Esophagus muscularis mucosa (tissue), 4 donors: ENCODE data around the gene FRMD4A. TPM values are rescaled to one million over a fixed set of nuclear protein-coding genes. Genes with fewer than 3 reads are reported as not detected.

Source experiments
- DNase-seq: peaks from one replicate; pipeline ENCODE4 v3.0.0-alpha.2; 2017; ENCODE audit errors: extremely low spot score
- H3K27ac ChIP-seq, 4 donors: fragments of 200-600 bp; sonication (generic); replicated peaks in 1 of 4; 1 replicate in 3 of 4; 2 replicates in 1 of 4; pipeline ENCODE4 v1.5.1; 2016 to 2019; ENCODE audit warnings: mild to moderate bottlenecking in 1 of 4
- H3K27me3 ChIP-seq, 4 donors: fragments of 200-600 bp; sonication (generic); one replicate each; pipeline versions ENCODE4 v1.5.1 to v1.6.0; 2016 to 2019
- H3K36me3 ChIP-seq, 4 donors: fragments of 200-600 bp; sonication (generic); one replicate each; pipeline ENCODE4 v1.5.1; 2016 to 2019
- H3K4me1 ChIP-seq, 4 donors: fragments of 200-600 bp; sonication (generic); one replicate each; pipeline ENCODE4 v1.5.1; 2016 to 2019
- H3K4me3 ChIP-seq, 4 donors: fragments of 200-600 bp; sonication (generic); 1 replicate in 2 of 4; 2 replicates in 2 of 4; pipeline ENCODE4 v1.5.1; 2016 to 2019; ENCODE audit warnings: mild to moderate bottlenecking in 4 of 4, moderate library complexity in 1 of 4
- H3K9me3 ChIP-seq, 4 donors: fragments of 200-600 bp; sonication (generic); 1 replicate in 3 of 4; 2 replicates in 1 of 4; pipeline ENCODE4 v1.5.1; 2016 to 2019
- CTCF ChIP-seq, 3 experiments: fragments of 200-600 bp in 2 of 3; fragments of 450-650 bp in 1 of 3; sonication (generic) in 2 of 3; IDR thresholded peaks; one replicate each; pipeline ENCODE4 v1.5.1; 2017 to 2019; ENCODE audit warnings: antibody characterized with exemption in 3 of 3, mild to moderate bottlenecking in 2 of 3, moderate library complexity in 1 of 3
- EP300 ChIP-seq: sonication (generic); formaldehyde crosslinking; IDR thresholded peaks from one replicate; pipeline ENCODE4 v1.6.1; 2017; ENCODE audit warnings: antibody characterized with exemption
- POLR2A ChIP-seq: fragments of 450-650 bp; IDR thresholded peaks from one replicate; pipeline ENCODE4 v1.6.1; 2017; ENCODE audit warnings: antibody characterized with exemption, moderate library complexity, mild to moderate bottlenecking, low read depth
- POLR2AphosphoS5 ChIP-seq, 2 donors: sonication (generic); formaldehyde crosslinking; IDR thresholded peaks; one replicate each; pipeline ENCODE4 v1.6.1; 2017; ENCODE audit warnings: antibody characterized with exemption in 2 of 2
- WGBS: methylation state at CpG from one replicate; pipeline ENCODE4 v1.1.5; 2018; 5-methylcytosine and 5-hydroxymethylcytosine counted together
- intact Hi-C: fragments of 100-400 bp; cut with DNase I; formaldehyde crosslinking; loops from one replicate; pipeline ENCODE4 v1.15.1; 2023
- total RNA-seq, 4 donors: library from RNA; depleted of rRNA; stranded (reverse); fragments of >200 nt; gene quantifications; one replicate each; pipeline versions ENCODE4 v1.1.0 to v1.2.1, GENCODE V29; 2016

FRMD4A gene
- total RNA-seq, 4 donors from 2014 or later: 17.0 to 28.8 (median 21.8) TPM

- no peak for TF ChIP-seq EP300
- TF ChIP-seq POLR2A: no peak
- no peak for TF ChIP-seq CTCF (IDR thresholded peaks at IDR 0.05)
- no peak for TF ChIP-seq POLR2AphosphoS5 (IDR thresholded peaks at IDR 0.05)
- Histone ChIP-seq H3K4me1 (peaks cover 0 to 21% (median 18%) of the 10 kb centered on the region in 4 donors), H3K27me3 (no peaks in the 10 kb centered on the region), H3K4me3 (peak overlapping the region; percentile 23 to 49 (median 38)), H3K27ac (peak overlapping the region; percentile 48 to 68 (median 60)), H3K36me3 (no peaks in the 10 kb centered on the region), H3K9me3 (no peaks in the 10 kb centered on the region)
- intact Hi-C loops: no loop called here
- no peak for DNase-seq
- 37% methylated on average over 20 of the region's 20 CpGs for whole genome bisulfite sequencing
Measured at GRCh38 chr10:14163377-14164086, 167.2 kb downstream of the FRMD4A start.

DNA sequence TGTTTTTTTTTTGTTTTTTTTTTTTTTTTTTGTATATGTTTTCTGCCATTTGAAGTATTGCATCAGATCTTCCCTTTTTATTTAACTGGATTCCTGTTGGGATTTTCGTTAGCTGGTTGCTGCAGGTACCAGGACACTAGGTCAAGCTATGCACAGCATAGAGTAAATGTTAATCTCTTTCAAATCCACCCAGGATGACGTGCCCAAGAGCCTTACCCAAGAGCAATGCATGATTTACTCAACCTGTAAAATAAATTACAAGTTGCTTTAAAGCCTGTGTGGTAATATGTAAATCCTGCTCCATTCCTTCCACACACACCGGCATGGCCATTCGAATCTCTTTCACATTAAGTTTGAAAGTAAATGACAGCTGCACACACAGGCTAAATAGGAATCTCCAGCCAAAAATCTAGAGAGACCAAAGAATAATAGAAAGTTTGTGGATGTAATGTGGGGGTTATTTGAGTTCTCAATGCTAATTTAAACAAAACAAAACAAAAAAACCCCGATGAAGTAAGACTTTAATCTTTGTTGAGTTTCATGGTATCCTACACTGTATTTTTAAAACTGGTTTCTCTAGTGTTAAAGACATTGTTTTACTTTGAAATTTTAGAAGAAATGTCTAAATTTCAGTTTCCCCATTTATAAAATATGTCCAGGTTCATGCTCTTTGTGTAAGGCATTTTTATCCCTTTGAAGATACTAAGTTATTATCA, 167.9 kb downstream of the FRMD4A start:
- H3K9me3 ChIP-seq: no peaks in the 10 kb centered on the region
- intact Hi-C loops: no loop called here
- peaks cover 0 to 5% (median 0%) of the 10 kb centered on the region in 4 donors for H3K27me3 ChIP-seq
- H3K27ac ChIP-seq: peak overlapping the region; percentile 48 to 68 (median 60)
- no peaks in the 10 kb centered on the region for H3K36me3 ChIP-seq
- peak overlapping the region; percentile 23 to 49 (median 38) for H3K4me3 ChIP-seq
- WGBS: 41% methylated on average over 5 of the region's 5 CpGs
- no peak for TF ChIP-seq EP300
- no peak for TF ChIP-seq CTCF (IDR thresholded peaks at IDR 0.05)
- no peak for TF ChIP-seq POLR2AphosphoS5 (IDR thresholded peaks at IDR 0.05)
- DNase-seq: no peak
- peaks cover 0 to 21% (median 18%) of the 10 kb centered on the region in 4 donors for H3K4me1 ChIP-seq

DNA sequence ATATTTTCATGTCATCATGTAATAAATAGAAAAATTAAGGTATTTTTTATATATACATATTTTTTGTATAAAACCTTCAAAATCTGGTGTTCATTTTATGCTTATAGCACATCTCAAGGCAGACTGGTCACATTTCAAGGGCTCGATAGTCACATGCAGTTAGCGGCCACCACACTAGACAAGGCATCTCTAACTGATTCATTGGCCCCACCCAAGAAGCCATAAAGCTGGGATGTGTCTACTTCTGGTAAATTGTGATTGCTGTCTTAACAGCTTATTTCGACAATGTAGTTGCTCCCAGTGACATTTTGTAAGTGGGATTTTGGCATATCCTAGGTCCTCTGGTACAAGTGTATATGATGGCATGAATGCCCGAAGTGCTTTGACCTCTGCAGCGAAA, 168.7 kb downstream of the FRMD4A start:
- DNase-seq: no peak
- TF ChIP-seq POLR2AphosphoS5 (IDR thresholded peaks at IDR 0.05) (no peak), CTCF (IDR thresholded peaks at IDR 0.05) (no peak), POLR2A (no peak), EP300 (no peak)
- Histone ChIP-seq H3K4me1 (peaks cover 0 to 21% (median 18%) of the 10 kb centered on the region in 4 donors), H3K9me3 (no peaks in the 10 kb centered on the region), H3K27me3 (peaks cover 0 to 5% (median 0%) of the 10 kb centered on the region in 4 donors), H3K36me3 (no peaks in the 10 kb centered on the region), H3K4me3 (no peak overlapping the region), H3K27ac (no peak overlapping the region)
- WGBS: 93% methylated on average over 5 of the region's 5 CpGs
- intact Hi-C loops: no loop called here

GRCh38 chr10:14160299-14160698, 170.4 kb downstream of the FRMD4A start:
- intact Hi-C loops: no loop called here
- TF ChIP-seq POLR2A (no peak), CTCF (IDR thresholded peaks at IDR 0.05) (no peak), POLR2AphosphoS5 (IDR thresholded peaks at IDR 0.05) (no peak), EP300 (no peak)
- peaks cover 0 to 21% (median 18%) of the 10 kb centered on the region in 4 donors for H3K4me1 ChIP-seq
- H3K36me3 ChIP-seq: no peaks in the 10 kb centered on the region
- H3K27ac ChIP-seq: no peak overlapping the region
- H3K27me3 ChIP-seq: peaks cover 0 to 5% (median 0%) of the 10 kb centered on the region in 4 donors
- no peaks in the 10 kb centered on the region for H3K9me3 ChIP-seq
- no peak overlapping the region for H3K4me3 ChIP-seq
- no peak for DNase-seq
- WGBS: 100% methylated on average over 1 of the region's 1 CpG
